Measurements from ENCODE around the gene CRY1. TPM values are rescaled to one million over a fixed set of nuclear protein-coding genes. Genes with fewer than 3 reads are reported as not detected.
A peak's percentile ranks its signal among the peaks of the same experiment; 100 is the strongest.

The CRY1 gene
- total RNA-seq, 1 experiment from 2014 or later = 23.1 TPM

DNA sequence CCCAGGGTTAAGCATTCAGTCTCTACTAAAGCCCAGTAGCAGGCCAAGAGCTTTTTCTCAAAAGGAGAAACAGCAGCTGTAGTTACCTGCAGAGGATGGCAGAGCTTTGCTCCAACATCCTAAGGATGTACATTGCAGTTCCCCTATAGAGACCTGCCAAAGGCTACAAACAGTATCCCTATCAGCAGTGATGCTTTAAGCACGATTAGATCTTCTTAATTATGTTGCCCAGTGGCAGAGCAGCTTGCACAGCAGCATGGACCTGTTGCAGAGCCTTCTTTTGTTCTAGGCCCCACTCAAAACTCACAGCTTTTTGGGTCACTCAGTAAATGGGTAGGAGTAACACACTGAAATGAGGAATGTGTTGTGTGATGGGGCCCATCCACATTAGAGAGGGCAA, 46.4 kb upstream of the CRY1 start (continued):
- TF ChIP-seq, protein P1, sequence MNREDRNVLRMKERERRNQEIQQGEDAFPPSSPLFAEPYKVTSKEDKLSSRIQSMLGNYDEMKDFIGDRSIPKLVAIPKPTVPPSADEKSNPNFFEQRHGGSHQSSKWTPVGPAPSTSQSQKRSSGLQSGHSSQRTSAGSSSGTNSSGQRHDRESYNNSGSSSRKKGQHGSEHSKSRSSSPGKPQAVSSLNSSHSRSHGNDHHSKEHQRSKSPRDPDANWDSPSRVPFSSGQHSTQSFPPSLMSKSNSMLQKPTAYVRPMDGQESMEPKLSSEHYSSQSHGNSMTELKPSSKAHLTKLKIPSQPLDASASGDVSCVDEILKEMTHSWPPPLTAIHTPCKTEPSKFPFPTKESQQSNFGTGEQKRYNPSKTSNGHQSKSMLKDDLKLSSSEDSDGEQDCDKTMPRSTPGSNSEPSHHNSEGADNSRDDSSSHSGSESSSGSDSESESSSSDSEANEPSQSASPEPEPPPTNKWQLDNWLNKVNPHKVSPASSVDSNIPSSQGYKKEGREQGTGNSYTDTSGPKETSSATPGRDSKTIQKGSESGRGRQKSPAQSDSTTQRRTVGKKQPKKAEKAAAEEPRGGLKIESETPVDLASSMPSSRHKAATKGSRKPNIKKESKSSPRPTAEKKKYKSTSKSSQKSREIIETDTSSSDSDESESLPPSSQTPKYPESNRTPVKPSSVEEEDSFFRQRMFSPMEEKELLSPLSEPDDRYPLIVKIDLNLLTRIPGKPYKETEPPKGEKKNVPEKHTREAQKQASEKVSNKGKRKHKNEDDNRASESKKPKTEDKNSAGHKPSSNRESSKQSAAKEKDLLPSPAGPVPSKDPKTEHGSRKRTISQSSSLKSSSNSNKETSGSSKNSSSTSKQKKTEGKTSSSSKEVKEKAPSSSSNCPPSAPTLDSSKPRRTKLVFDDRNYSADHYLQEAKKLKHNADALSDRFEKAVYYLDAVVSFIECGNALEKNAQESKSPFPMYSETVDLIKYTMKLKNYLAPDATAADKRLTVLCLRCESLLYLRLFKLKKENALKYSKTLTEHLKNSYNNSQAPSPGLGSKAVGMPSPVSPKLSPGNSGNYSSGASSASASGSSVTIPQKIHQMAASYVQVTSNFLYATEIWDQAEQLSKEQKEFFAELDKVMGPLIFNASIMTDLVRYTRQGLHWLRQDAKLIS (CRISPR knock-in tag; IDR thresholded peaks at IDR 0.05; ENCODE audit: borderline replicate concordance) = no peak
- TF ChIP-seq, protein P2, sequence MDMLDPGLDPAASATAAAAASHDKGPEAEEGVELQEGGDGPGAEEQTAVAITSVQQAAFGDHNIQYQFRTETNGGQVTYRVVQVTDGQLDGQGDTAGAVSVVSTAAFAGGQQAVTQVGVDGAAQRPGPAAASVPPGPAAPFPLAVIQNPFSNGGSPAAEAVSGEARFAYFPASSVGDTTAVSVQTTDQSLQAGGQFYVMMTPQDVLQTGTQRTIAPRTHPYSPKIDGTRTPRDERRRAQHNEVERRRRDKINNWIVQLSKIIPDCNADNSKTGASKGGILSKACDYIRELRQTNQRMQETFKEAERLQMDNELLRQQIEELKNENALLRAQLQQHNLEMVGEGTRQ (CRISPR knock-in tag; IDR thresholded peaks at IDR 0.05) = no peak
- TF ChIP-seq, protein P3, sequence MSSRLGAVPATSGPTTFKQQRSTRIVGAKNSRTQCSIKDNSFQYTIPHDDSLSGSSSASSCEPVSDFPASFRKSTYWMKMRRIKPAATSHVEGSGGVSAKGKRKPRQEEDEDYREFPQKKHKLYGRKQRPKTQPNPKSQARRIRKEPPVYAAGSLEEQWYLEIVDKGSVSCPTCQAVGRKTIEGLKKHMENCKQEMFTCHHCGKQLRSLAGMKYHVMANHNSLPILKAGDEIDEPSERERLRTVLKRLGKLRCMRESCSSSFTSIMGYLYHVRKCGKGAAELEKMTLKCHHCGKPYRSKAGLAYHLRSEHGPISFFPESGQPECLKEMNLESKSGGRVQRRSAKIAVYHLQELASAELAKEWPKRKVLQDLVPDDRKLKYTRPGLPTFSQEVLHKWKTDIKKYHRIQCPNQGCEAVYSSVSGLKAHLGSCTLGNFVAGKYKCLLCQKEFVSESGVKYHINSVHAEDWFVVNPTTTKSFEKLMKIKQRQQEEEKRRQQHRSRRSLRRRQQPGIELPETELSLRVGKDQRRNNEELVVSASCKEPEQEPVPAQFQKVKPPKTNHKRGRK (CRISPR knock-in tag; IDR thresholded peaks at IDR 0.05; ENCODE audit: borderline replicate concordance) = no peak
- TF ChIP-seq, protein P4, sequence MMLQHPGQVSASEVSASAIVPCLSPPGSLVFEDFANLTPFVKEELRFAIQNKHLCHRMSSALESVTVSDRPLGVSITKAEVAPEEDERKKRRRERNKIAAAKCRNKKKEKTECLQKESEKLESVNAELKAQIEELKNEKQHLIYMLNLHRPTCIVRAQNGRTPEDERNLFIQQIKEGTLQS (CRISPR knock-in tag; conservative IDR thresholded peaks at IDR 0.05) = no peak
- TF ChIP-seq RORB (CRISPR knock-in tag; IDR thresholded peaks at IDR 0.05) = no peak
- TF ChIP-seq, protein P5, sequence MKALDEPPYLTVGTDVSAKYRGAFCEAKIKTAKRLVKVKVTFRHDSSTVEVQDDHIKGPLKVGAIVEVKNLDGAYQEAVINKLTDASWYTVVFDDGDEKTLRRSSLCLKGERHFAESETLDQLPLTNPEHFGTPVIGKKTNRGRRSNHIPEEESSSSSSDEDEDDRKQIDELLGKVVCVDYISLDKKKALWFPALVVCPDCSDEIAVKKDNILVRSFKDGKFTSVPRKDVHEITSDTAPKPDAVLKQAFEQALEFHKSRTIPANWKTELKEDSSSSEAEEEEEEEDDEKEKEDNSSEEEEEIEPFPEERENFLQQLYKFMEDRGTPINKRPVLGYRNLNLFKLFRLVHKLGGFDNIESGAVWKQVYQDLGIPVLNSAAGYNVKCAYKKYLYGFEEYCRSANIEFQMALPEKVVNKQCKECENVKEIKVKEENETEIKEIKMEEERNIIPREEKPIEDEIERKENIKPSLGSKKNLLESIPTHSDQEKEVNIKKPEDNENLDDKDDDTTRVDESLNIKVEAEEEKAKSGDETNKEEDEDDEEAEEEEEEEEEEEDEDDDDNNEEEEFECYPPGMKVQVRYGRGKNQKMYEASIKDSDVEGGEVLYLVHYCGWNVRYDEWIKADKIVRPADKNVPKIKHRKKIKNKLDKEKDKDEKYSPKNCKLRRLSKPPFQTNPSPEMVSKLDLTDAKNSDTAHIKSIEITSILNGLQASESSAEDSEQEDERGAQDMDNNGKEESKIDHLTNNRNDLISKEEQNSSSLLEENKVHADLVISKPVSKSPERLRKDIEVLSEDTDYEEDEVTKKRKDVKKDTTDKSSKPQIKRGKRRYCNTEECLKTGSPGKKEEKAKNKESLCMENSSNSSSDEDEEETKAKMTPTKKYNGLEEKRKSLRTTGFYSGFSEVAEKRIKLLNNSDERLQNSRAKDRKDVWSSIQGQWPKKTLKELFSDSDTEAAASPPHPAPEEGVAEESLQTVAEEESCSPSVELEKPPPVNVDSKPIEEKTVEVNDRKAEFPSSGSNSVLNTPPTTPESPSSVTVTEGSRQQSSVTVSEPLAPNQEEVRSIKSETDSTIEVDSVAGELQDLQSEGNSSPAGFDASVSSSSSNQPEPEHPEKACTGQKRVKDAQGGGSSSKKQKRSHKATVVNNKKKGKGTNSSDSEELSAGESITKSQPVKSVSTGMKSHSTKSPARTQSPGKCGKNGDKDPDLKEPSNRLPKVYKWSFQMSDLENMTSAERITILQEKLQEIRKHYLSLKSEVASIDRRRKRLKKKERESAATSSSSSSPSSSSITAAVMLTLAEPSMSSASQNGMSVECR (CRISPR knock-in tag; IDR thresholded peaks at IDR 0.05; ENCODE audit: borderline replicate concordance) = no peak
- TF ChIP-seq NR3C1 (CRISPR knock-in tag; conservative IDR thresholded peaks at IDR 0.05; ENCODE audit: low read depth) = no peak

DNA sequence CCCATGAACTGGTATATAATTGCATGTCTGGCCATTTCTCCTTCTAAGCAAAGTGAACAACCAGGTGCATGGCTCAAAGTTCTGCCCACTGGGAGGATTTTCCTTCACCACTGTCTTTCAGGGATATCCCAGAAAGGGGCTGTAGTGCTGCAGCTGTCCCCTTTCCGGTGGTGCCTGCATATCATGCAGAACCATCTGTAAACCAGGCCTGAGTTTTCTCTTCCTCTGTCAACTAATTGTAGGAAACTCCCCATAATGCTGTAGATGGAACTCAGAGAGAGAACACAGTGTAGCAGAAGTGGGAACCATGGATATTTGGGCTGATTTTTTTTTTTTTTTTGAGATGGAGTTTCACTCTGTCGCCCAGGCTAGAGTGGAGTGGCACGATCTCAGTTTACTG, 45.6 kb upstream of the CRY1 start:
- DNase-seq (ENCODE audit: low spot score) = no peak
- H3K4me3 Mint-ChIP-seq = no peak overlapping the region
- no peak overlapping the region; the same call in 1 of the 2 replicates for H3K27ac Mint-ChIP-seq
- peaks cover 14% of the 10 kb centered on the region for H3K27me3 Mint-ChIP-seq (ENCODE audit: low read depth)
- peaks cover 11% of the 10 kb centered on the region for H3K4me1 Mint-ChIP-seq
- H3K9me3 Mint-ChIP-seq = peaks cover 15% of the 10 kb centered on the region
- POLR2A ChIA-PET = no interaction called here
- ATAC-seq = no peak
- TF ChIP-seq ZNF219 (CRISPR knock-in tag; IDR thresholded peaks at IDR 0.05; ENCODE audit: borderline replicate concordance) = no peak
- no peak for TF ChIP-seq RELA (CRISPR knock-in tag; IDR thresholded peaks at IDR 0.05; ENCODE audit: borderline replicate concordance)
- TF ChIP-seq, protein P6, sequence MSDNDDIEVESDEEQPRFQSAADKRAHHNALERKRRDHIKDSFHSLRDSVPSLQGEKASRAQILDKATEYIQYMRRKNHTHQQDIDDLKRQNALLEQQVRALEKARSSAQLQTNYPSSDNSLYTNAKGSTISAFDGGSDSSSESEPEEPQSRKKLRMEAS (CRISPR knock-in tag; IDR thresholded peaks at IDR 0.05) = no peak
- CTCF ChIA-PET = interaction anchor here (0.5 to 0.7 kb wide), 2 partner anchors 18 to 366 kb away, joined by 3 read pairs; no protein-coding TSS in a partner anchor
- peaks cover 6% of the 10 kb centered on the region; the same call in 1 of the 2 replicates for H3K36me3 Mint-ChIP-seq

DNA sequence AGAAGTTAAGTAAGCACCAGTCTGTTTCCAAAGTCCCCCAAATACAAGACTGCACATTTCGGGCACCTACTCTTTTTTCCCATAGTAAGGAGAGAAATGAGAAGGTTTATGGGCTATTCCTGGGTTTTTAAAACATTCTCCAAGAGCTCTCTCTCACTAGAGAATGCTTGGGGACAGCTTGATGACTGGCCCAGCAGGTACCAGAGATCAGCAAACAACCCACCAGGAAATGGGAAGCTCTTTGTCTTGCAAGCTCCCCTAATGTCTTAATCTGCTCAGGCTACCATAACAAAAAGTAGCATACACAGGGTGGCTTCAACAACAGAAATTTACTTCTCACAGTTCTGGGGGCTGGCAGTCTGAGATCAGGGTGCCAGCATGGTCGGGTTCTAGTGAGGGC, 41.8 kb upstream of the CRY1 start:
- CTCF ChIA-PET = interaction anchor here (0.7 to 6.0 kb wide), 10 partner anchors 31 to 536 kb away, joined by 3 to 70 read pairs (median 4); a partner anchor contains a TSS
- Mint-ChIP-seq H3K27ac (no peak overlapping the region), H3K4me1 (peaks cover 27% of the 10 kb centered on the region), H3K36me3 (peaks cover 6% of the 10 kb centered on the region; the same call in 1 of the 2 replicates), H3K27me3 (ENCODE audit: low read depth) (peaks cover 20% of the 10 kb centered on the region; the same call in 1 of the 2 replicates), H3K9me3 (peaks cover 15% of the 10 kb centered on the region), H3K4me3 (no peak overlapping the region)
- TF ChIP-seq ZNF138 (CRISPR knock-in tag; conservative IDR thresholded peaks at IDR 0.05) = no peak
- TF ChIP-seq, protein P7, sequence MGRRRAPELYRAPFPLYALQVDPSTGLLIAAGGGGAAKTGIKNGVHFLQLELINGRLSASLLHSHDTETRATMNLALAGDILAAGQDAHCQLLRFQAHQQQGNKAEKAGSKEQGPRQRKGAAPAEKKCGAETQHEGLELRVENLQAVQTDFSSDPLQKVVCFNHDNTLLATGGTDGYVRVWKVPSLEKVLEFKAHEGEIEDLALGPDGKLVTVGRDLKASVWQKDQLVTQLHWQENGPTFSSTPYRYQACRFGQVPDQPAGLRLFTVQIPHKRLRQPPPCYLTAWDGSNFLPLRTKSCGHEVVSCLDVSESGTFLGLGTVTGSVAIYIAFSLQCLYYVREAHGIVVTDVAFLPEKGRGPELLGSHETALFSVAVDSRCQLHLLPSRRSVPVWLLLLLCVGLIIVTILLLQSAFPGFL (CRISPR knock-in tag; IDR thresholded peaks at IDR 0.05; ENCODE audit: borderline replicate concordance) = no peak
- no peak for DNase-seq (ENCODE audit: low spot score)
- POLR2A ChIA-PET = interaction anchor here (0.9 kb wide), 1 partner anchor 270 kb away, joined by 3 read pairs; no protein-coding TSS in a partner anchor
- ATAC-seq = peak; percentile 42

Measured in WTC11 (cell line).